Endothelial cell of umbilical vein (primary cell): ENCODE data around the gene CD2BP2.

ENCODE experiments used
- EZH2 ChIP-seq: IDR thresholded peaks from 2 replicates; pipeline ENCODE4 v1.6.1; 2012; ENCODE audit warnings: borderline replicate concordance, low read depth, mild to moderate bottlenecking, moderate library complexity, low read length, inconsistent platforms; ENCODE audit not compliant: severe bottlenecking
- GATA2 ChIP-seq: IDR thresholded peaks from 2 replicates; pipeline ENCODE4 v1.7.0; 2011; ENCODE audit warnings: low read depth, mild to moderate bottlenecking, moderate library complexity, mixed read lengths, low read length; ENCODE audit not compliant: insufficient read length, insufficient read depth
- MYC ChIP-seq: IDR thresholded peaks from one replicate; pipeline ENCODE4 v1.6.1; 2011; ENCODE audit warnings: mild to moderate bottlenecking, low read depth, low read length
- POLR2A ChIP-seq: IDR thresholded peaks from 2 replicates; pipeline ENCODE4 v1.6.1; 2012; ENCODE audit warnings: low read depth, mild to moderate bottlenecking, control low read depth, low read length
- POLR2AphosphoS5 ChIP-seq: IDR thresholded peaks from 2 replicates; pipeline ENCODE4 v1.6.1; 2012; ENCODE audit warnings: low read depth, mild to moderate bottlenecking, control low read depth, low read length, moderate library complexity; ENCODE audit not compliant: insufficient read depth
- TF ChIP-seq, protein P1 (sequence below), 2 donors: IDR thresholded peaks; 1 replicate in 1 of 2; 2 replicates in 1 of 2; pipeline ENCODE4 v1.5.1; 2011; ENCODE audit warnings: low read length in 2 of 2, mild to moderate bottlenecking in 2 of 2, moderate library complexity in 2 of 2, control low read depth in 1 of 2, inconsistent platforms in 1 of 2, low read depth in 1 of 2; ENCODE audit not compliant: insufficient read depth in 1 of 2; ENCODE audit errors: extremely low read depth in 1 of 2
- TF ChIP-seq, protein P2 (sequence below): IDR thresholded peaks from 2 replicates; pipeline ENCODE4 v1.6.1; 2011; ENCODE audit not compliant: insufficient read depth, insufficient read length

DNA sequence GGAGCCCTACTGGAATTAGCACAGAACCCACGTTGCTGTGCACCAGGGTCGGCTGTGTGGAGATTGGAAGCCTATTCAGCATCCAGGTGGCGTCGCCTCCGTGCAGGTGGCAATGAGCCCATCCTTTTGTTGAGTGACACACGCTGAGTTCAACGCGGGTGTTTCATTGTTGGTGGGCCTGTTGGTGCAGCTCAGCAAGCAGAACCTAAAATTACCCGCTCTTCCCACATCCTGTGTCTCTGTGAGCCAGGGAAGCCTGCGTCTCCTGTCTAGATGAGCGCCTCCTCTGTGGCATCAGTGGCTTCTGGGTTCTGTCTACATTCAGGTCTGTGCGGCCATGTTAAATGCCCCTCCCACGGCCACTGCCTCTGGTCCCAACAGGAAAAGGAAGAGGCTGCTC, 14.5 kb downstream of the CD2BP2 start:
- TF ChIP-seq POLR2AphosphoS5, result no peak
- TF ChIP-seq, protein P1, sequence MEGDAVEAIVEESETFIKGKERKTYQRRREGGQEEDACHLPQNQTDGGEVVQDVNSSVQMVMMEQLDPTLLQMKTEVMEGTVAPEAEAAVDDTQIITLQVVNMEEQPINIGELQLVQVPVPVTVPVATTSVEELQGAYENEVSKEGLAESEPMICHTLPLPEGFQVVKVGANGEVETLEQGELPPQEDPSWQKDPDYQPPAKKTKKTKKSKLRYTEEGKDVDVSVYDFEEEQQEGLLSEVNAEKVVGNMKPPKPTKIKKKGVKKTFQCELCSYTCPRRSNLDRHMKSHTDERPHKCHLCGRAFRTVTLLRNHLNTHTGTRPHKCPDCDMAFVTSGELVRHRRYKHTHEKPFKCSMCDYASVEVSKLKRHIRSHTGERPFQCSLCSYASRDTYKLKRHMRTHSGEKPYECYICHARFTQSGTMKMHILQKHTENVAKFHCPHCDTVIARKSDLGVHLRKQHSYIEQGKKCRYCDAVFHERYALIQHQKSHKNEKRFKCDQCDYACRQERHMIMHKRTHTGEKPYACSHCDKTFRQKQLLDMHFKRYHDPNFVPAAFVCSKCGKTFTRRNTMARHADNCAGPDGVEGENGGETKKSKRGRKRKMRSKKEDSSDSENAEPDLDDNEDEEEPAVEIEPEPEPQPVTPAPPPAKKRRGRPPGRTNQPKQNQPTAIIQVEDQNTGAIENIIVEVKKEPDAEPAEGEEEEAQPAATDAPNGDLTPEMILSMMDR (IDR thresholded peaks at IDR 0.05; ENCODE audit: extremely low read depth in 1 of 2, insufficient read depth in 1 of 2, low read depth in 1 of 2, low read length in 2 of 2), result no peak
- no peak for TF ChIP-seq POLR2A
- TF ChIP-seq EZH2, result no peak
- TF ChIP-seq MYC, result no peak
- TF ChIP-seq, protein P2, sequence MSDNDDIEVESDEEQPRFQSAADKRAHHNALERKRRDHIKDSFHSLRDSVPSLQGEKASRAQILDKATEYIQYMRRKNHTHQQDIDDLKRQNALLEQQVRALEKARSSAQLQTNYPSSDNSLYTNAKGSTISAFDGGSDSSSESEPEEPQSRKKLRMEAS, result no peak
- no peak for TF ChIP-seq GATA2
